Transverse colon (tissue), 4 donors: ENCODE data around the gene ARAP1. TPM values are rescaled to one million over a fixed set of nuclear protein-coding genes. Genes with fewer than 3 reads are reported as not detected.

Source experiments
- DNase-seq: peaks from one replicate; pipeline ENCODE4 v3.0.0-alpha.2; 2019
- H3K27ac ChIP-seq, 4 donors: fragments of 200-600 bp; sonication (generic); 2 replicates each; pipeline ENCODE4 v1.5.1; 2016 to 2018; ENCODE audit warnings: inconsistent platforms in 4 of 4
- H3K27me3 ChIP-seq: fragments of 200-600 bp; sonication (generic); 2 replicates; pipeline ENCODE4 v1.5.1; 2017; ENCODE audit warnings: inconsistent platforms
- H3K36me3 ChIP-seq, 4 donors: fragments of 200-600 bp; sonication (generic); 2 replicates each; pipeline ENCODE4 v1.5.1; 2017 to 2019; ENCODE audit warnings: inconsistent platforms in 4 of 4
- H3K4me1 ChIP-seq, 4 donors: fragments of 200-600 bp; sonication (generic); 2 replicates each; pipeline ENCODE4 v1.5.1; 2017 to 2020; ENCODE audit warnings: inconsistent platforms in 4 of 4
- H3K4me3 ChIP-seq, 4 donors: fragments of 200-600 bp; sonication (generic); 1 replicate in 1 of 4; 2 replicates in 3 of 4; pipeline versions ENCODE4 v1.5.1 to v1.6.1; 2017 to 2019; ENCODE audit warnings: inconsistent platforms in 4 of 4
- H3K9me3 ChIP-seq, 2 donors: fragments of 200-600 bp; sonication (generic); 2 replicates each; pipeline ENCODE4 v1.5.1; 2017 to 2019; ENCODE audit warnings: inconsistent platforms in 2 of 2
- EP300 ChIP-seq: sonication (generic); formaldehyde crosslinking; IDR thresholded peaks from one replicate; pipeline ENCODE4 v1.6.1; 2017; ENCODE audit warnings: antibody characterized with exemption, low read depth
- POLR2A ChIP-seq: fragments of 450-650 bp; IDR thresholded peaks from one replicate; pipeline ENCODE4 v1.6.1; 2016; ENCODE audit warnings: antibody characterized with exemption, mild to moderate bottlenecking, moderate library complexity
- POLR2AphosphoS5 ChIP-seq, 3 donors: sonication (generic); formaldehyde crosslinking; IDR thresholded peaks; one replicate each; pipeline ENCODE4 v1.6.1; 2016; ENCODE audit warnings: antibody characterized with exemption in 3 of 3
- WGBS, 2 donors: methylation state at CpG; one replicate each; pipeline ENCODE4 v1.1.5; 2018; ENCODE audit warnings: low coverage in 1 of 2; 5-methylcytosine and 5-hydroxymethylcytosine counted together
- in situ Hi-C, 4 donors: fragments of 200-750 bp; cut with MboI; loops; one replicate each; pipeline versions ENCODE4 v1.15.0 to v1.15.1; 2017; ENCODE audit warnings: low sequenced_read_pairs in 3 of 4, low pct_ligation_motif_present in 1 of 4, low pct_unique_long_range_greater_than_20kb in 1 of 4
- intact Hi-C: fragments of 100-400 bp; cut with DNase I; formaldehyde crosslinking; loops from one replicate; pipeline ENCODE4 v1.15.1; 2023; ENCODE audit warnings: low total_unique reads
- total RNA-seq, 4 donors: library from RNA; depleted of rRNA; stranded (reverse); fragments of >200 nt; gene quantifications; one replicate each; pipeline ENCODE4 v1.1.0, GENCODE V29; 2016
- TF ChIP-seq, protein P1 (sequence below), 5 experiments: fragments of 200-600 bp in 3 of 5; fragments of 450-650 bp in 2 of 5; sonication (generic) in 3 of 5; IDR thresholded peaks; 1 replicate in 2 of 5; 2 replicates in 3 of 5; pipeline ENCODE4 v1.5.1; 2016 to 2017; ENCODE audit warnings: antibody characterized with exemption in 5 of 5, inconsistent platforms in 3 of 5, mild to moderate bottlenecking in 2 of 5, moderate library complexity in 1 of 5

The ARAP1 gene
- total RNA-seq, 4 donors from 2014 or later: 99.4 to 233 (median 108) TPM

DNA sequence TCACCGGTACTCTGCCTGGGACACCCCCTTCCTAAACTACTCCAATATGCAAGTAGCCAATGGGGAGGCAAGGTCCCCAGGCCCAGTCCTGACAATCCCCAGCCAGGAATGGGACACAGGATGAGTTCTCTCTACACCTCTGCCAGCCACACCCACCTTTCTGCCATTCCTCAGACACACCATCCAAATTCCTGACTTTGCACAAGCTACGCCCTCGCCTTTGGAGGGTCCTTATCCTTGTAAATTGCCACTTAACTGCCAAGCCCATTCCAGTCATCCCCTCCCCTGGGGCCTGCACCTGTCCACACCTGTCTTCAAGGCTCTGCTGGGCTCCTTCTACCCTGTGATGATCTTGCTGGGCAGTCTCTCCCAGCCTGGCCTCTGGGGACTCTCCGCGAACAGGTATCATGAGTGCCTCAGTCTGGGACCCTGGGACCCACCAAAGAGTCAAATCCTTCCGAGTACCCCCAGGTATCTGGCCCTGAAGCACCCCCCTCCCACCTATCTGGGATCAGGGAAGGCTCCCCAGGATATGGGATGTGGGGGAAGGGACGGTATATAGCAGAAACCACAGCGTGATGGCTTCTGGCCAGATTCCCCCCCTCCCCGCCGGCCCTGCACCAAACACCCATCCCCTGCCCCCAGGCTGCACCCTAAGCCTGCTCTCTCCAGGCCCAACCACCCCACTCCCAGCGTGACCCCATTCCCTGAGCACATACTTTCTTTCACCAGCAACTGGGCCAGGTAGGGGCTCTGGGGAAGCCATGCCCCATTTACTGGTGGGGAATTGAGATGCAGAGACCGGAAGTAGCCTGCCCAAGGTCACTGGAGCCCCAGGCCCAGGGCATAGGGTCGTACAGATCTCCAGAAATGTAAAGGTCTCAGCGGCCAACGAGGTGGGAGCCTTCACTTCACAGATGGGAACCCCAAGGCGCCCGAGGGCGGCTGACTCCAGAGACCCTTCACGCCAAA is 806 bp downstream of the ARAP1 start:
- Histone ChIP-seq H3K4me3 (peak overlapping the region; percentile 59 to 71 (median 66)), H3K27ac (peak overlapping the region; percentile 60 to 75 (median 66)), H3K9me3 (no peaks in the 10 kb centered on the region), H3K27me3 (no peaks in the 10 kb centered on the region), H3K36me3 (no peaks in the 10 kb centered on the region), H3K4me1 (peaks cover 6 to 28% (median 24%) of the 10 kb centered on the region in 4 donors)
- intact Hi-C loops (no loop called here), in situ Hi-C loops (no loop called here)
- WGBS, 2 donors: 28% methylated on average over 18 of the region's 19 CpGs; no CpG with 5 or more reads in 1 of the 2 donors
- TF ChIP-seq POLR2AphosphoS5 (IDR thresholded peaks at IDR 0.05) (no peak), POLR2A (no peak), EP300 (no peak)
- TF ChIP-seq, protein P1, sequence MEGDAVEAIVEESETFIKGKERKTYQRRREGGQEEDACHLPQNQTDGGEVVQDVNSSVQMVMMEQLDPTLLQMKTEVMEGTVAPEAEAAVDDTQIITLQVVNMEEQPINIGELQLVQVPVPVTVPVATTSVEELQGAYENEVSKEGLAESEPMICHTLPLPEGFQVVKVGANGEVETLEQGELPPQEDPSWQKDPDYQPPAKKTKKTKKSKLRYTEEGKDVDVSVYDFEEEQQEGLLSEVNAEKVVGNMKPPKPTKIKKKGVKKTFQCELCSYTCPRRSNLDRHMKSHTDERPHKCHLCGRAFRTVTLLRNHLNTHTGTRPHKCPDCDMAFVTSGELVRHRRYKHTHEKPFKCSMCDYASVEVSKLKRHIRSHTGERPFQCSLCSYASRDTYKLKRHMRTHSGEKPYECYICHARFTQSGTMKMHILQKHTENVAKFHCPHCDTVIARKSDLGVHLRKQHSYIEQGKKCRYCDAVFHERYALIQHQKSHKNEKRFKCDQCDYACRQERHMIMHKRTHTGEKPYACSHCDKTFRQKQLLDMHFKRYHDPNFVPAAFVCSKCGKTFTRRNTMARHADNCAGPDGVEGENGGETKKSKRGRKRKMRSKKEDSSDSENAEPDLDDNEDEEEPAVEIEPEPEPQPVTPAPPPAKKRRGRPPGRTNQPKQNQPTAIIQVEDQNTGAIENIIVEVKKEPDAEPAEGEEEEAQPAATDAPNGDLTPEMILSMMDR (IDR thresholded peaks at IDR 0.05): no peak
- DNase-seq: peak; percentile 11

DNA sequence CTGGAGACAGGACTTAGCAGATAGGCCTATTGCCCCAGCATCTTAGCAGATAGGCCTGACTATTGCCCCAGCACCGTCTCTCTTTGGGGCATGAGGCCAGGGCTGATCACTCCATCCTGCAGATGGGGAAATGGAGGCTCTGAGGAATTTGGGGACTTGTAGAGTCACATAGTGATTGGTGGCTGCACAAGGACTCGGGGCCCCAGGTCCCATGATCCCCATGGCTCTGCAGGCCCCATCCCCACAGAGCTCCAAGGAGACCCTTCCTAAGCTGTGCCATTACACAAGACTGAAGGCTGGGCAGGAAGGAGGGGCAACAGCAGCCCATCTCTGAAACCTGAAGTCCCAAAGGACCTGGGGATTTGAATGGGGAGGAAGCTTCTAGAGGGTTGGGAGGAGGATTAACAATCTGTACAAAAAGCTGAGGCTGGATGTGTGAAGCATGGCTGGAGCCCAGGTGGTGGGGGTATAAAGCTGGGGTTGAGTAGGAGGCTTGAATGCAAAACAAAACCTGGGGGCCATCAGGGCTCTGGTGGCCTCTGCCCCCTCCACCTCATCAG is 1.6 kb downstream of the ARAP1 start:
- peaks cover 6 to 28% (median 24%) of the 10 kb centered on the region in 4 donors for H3K4me1 ChIP-seq
- 81% methylated on average over 2 of the region's 2 CpGs; no CpG with 5 or more reads in 1 of the 2 donors for WGBS, 2 donors
- in situ Hi-C loops: no loop called here
- no peak overlapping the region for H3K27ac ChIP-seq
- H3K27me3 ChIP-seq: no peaks in the 10 kb centered on the region
- no peak for DNase-seq
- no peaks in the 10 kb centered on the region for H3K36me3 ChIP-seq
- no peaks in the 10 kb centered on the region for H3K9me3 ChIP-seq
- no peak overlapping the region for H3K4me3 ChIP-seq
- TF ChIP-seq, protein P1 (IDR thresholded peaks at IDR 0.05): no peak
- TF ChIP-seq POLR2AphosphoS5 (IDR thresholded peaks at IDR 0.05) (no peak), EP300 (no peak), POLR2A (no peak)
- intact Hi-C loops: no loop called here

DNA sequence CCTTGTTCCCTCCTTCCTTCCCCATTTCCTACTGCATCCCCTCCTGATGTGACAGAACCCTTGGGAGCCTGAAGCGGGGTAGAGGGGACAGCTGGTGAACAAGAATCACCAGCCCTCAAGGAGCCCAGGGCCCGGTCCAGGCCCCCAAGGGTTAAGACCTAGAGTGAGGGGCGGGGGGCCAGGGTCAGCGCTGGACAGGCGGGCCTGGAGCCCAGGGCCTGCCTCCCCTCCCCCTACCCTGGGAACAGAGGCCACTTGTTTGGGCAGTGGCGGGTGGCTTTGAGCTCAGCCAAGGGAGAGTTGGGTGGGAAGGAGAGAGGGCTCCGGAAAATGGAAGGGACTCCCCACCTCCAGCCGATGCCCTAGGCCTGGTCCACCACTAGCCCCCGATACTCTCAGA is 2.1 kb downstream of the ARAP1 start:
- DNase-seq: no peak
- H3K27me3 ChIP-seq: no peaks in the 10 kb centered on the region
- TF ChIP-seq, protein P1 (IDR thresholded peaks at IDR 0.05): no peak
- TF ChIP-seq POLR2AphosphoS5 (IDR thresholded peaks at IDR 0.05) (no peak), EP300 (no peak), POLR2A (no peak)
- H3K9me3 ChIP-seq: no peaks in the 10 kb centered on the region
- H3K4me1 ChIP-seq: peaks cover 6 to 28% (median 24%) of the 10 kb centered on the region in 4 donors
- intact Hi-C loops: no loop called here
- in situ Hi-C loops: no loop called here
- WGBS, 2 donors: 86% methylated on average over 8 of the region's 9 CpGs; no CpG with 5 or more reads in 1 of the 2 donors
- no peak overlapping the region for H3K4me3 ChIP-seq
- H3K36me3 ChIP-seq: no peaks in the 10 kb centered on the region
- H3K27ac ChIP-seq: no peak overlapping the region

DNA sequence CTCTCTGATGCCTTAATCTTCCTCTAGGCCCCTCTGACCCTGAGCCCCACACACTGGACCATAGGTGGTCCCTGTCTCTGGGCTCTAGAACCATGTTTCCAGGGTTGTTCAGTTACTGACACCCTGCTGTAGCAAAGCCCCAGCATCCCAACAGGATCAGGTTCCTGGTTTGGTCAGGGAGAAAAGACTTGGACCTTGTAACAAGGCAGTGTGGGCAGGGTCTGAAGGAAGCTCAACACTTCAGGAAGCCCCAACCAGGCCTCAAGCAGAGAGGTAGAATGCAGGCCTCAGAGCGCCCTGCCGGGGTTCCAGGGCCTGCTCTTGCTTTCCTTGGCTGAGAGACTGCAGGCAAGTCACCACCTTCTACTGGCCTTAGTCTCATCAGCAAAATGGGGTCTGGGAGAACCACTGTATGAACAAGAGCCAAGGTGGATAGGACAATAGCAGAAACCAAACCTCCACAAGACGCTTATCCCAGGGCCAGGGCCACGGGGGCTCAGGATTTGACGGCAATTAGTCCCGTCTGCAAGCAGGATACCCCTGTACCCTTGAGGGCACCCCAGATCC is 4.8 kb downstream of the ARAP1 start:
- no peak overlapping the region for H3K27ac ChIP-seq

More for the DNA sequence above, 4.8 kb downstream of the ARAP1 start:
- no peak for TF ChIP-seq POLR2A
- no peak for TF ChIP-seq EP300
- TF ChIP-seq, protein P1 (IDR thresholded peaks at IDR 0.05): no peak
- TF ChIP-seq POLR2AphosphoS5 (IDR thresholded peaks at IDR 0.05): no peak
- Histone ChIP-seq H3K27me3 (no peaks in the 10 kb centered on the region), H3K4me3 (no peak overlapping the region), H3K4me1 (peaks cover 2 to 32% (median 21%) of the 10 kb centered on the region in 4 donors), H3K9me3 (no peaks in the 10 kb centered on the region), H3K36me3 (no peaks in the 10 kb centered on the region)
- WGBS, 2 donors: 95% methylated on average over 5 of the region's 6 CpGs; no CpG with 5 or more reads in 1 of the 2 donors
- intact Hi-C loops: no loop called here
- in situ Hi-C loops: no loop called here
- DNase-seq: no peak
